T47D (cell line): ENCODE results near the gene TOR4A.

Experiments
- DNase-seq, 2 experiments: peaks; one replicate each; pipeline versions ENCODE4 v3.0.0 to v3.0.0-alpha.2; 2011 to 2012; ENCODE audit warnings: low read depth in 1 of 2, low spot score in 1 of 2
- JUND ChIP-seq: IDR thresholded peaks from 2 replicates; pipeline ENCODE4 v1.6.1; 2012; ENCODE audit warnings: low read depth
- in situ Hi-C: cut with HindIII; loops from 2 replicates; pipeline ENCODE4 v1.10.0; 2016; ENCODE audit warnings: low sequenced_read_pairs, low pct_unique_long_range_greater_than_20kb

The TOR4A gene

DNA sequence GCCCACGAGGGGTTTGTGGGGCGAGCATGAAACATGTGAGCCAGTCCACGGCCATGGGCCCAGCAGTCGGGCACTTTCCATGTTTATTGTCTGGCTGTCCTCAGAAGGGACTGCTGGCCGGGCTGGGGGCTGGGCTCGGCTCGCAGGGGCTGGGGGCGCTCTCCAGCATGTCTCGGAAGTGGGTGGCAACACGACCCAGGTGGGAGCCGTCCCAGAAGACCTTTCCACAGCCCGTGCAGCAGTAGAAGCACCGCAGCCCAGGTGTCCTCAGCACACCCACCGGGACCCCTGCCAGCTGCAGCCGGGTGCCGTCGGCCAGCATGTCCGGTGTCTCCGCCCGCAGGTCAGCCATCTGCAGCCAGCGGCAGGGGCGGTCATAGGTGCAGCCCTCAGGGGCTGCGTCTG is 29.3 kb downstream of the TOR4A start:
- DNase-seq: no peak
- TF ChIP-seq JUND: no peak
- in situ Hi-C loops: no loop called here

DNA sequence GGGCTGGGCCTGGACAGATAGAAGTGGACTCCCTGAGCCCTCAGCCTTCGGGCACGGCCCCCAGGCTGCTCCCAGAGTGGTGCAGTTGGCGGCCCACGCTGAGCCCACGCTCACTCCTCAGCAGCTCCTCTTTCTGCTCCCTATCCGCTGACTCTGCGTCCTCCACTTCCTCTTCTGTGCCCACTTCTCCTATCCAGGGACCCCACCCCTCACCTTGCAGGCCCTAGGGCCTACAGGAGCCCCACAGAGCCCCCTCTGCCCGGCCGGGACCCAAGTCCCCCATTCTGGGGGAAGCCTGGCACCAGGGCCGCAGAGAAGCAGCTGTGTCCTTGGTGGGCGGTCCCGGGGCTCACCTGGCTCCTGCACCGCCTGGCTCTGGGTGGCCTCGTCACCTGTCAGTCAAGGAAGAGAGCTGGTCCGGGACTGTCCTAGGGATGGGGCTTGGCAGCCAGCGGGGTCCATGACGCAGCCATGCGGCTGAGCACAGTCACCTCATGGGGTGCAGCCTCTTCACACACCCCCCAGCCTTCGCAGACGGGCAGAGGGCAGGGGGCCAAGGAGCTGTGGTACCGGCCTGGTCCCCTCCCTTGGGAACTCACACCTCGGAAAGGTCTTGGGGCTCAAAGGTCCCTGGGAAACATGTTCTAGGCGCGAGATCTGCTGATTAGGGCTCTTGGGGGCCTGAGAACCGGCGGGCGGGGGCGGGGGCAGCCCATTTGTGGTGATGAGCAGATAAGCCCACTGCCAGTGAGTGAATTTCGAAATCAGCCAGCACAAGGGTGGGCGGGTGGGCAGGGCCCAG is 29.9 kb downstream of the TOR4A start:
- TF ChIP-seq JUND: no peak
- DNase-seq: no peak
- in situ Hi-C loops: no loop called here

DNA sequence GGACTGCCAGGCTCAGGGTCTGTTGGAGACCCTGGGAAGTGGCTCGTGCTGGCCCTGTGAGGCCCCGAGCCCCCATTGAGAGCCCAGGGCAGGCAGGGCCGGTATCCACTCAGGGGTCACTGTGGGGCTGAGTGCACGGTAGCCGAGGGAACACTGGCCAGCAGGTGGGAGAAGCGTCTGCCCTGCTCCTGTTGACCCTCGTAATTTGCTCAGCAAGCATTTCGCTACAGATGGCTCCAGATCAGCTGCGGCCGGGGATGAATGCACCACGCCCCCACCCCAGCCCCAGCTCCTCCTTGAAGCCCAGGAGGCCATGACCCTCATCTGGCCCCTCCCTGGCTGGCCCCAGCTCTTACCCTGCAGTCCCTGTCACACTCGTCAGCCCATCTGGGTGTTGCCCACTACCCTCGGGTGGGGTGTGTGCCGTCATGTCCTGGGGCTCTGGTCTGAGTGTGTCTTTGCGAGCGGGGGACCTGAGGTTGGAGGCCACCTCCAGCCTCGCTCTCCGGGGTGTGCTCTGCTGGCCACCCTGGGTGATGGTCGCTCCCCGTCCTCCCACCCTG is 30.6 kb downstream of the TOR4A start:
- no peak for DNase-seq
- TF ChIP-seq JUND: no peak
- in situ Hi-C loops: no loop called here

DNA sequence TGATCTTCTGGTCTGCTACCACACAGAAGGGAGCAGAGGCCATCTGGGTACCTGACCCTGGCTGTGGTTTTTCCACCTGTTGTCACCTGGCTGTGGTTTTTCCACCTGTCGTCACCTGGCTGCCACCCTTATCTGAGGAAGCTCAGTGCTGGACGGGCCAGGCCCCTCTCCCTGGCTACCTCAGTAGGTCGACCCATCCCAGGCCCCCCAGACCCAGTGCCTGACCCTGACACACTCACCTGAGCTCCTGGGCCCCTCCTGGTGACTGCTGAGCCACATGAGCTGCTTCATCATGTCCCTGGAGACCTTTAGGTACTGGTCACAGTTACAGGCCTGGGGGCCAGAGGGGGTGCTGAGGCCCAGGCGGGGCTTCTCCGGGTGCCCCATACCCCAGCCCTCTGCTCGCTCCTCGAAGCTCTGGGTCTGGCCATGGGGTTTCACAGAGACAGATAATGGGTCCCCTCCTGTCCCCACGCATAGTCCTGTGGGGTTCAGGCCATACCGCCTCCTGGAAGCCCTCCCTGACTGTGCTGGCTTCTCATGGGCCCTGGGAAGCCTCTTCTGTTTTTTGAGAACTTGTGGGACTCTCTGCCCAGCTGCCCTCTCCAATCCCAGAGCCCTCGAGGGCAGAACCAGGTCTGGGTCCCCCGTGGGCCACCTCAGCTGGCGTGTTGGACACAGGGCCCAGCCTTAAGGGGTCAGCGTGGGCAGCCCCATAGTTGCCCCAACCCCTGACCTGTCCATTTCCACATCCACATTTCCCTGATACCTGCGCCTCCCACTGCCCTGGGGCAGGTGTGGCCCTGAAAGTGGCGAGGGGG is 32.1 kb downstream of the TOR4A start:
- in situ Hi-C loops: no loop called here
- peak in 1 of 2 experiments; percentile 27 for DNase-seq
- no peak for TF ChIP-seq JUND

DNA sequence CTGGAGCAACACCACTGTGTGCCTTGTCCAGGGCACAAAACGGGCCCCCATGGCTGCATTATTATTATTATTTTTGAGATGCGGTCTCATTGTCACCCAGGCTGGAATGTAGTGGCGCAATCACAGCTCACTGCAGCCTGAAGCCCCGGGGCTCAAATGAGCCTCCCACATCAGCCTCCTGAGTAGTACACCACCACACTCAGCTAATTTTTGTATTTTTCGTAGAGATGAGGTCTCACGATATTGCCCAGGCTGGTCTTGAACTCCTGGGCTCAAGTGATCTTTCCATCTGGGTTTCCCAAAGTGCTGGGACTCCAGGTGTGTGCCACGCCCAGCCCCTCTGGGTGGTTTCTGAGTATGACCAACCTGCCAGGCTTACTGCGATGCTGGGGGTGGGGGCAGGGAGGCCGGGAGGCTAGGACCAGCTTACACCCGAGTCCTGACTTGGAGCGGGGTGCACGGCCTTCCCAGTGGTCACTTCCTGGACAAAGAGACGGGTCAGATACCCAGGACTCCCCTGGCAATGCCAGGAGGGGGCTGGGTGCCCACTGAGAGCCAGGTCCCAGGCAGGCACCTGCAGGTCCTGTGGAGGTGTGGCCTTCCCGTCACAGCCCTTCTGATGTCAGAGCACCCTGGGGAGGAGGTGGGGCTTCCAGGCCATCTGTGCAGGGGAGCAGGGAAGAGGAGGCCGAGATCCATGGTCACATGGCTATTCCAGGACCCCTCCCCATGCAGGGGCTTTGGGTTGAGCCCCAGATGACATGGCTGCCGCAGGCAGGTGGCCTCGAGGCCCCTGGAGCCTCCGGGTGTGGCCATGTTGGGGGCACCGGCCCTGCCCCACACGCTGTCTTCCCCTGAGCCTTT is 32.9 kb downstream of the TOR4A start:
- no peak for TF ChIP-seq JUND
- in situ Hi-C loops: no loop called here
- peak; percentile 84 to 90 for DNase-seq

DNA sequence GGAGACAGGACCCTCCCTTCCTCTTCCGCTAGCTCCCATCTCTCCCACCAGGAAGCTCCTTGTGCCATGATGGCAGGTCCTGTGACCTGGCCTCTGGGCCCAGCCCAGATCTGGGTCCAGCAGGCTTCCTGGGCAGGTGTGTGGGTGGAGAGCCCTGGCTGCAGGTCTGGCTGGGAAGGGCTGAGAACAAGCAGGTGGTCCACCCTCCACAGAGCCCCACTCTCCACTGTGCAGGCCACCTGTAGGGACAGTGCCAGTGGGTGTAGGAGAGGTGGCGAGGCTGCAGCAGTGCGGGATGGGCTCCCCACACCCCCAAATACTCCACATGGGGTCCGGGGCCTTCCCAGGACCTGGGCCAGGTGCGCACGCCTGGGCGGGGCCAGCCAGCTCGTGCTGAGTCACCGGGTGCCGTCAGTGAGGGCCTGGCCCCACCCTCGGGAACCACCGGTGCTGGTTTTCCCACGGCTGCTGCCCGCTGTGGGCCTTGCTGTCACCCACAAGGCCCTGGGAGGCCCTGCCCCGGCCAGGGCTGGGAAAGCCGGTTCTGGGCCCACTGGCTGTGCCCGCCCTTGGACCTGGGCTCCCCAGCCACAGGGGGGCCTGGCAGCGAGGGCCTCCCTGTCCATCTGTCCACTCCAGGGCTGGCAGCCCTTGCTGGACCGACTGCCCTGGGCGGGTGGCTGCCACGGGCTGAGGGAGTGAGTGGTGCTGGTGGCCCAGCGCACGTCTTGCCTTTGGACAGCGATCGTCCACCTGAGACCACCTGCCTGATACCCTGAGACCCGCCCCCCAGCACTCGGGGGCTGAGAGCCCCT is 33.9 kb downstream of the TOR4A start:
- TF ChIP-seq JUND: no peak
- peak; percentile 94 to 97 for DNase-seq
- in situ Hi-C loops: no loop called here

DNA sequence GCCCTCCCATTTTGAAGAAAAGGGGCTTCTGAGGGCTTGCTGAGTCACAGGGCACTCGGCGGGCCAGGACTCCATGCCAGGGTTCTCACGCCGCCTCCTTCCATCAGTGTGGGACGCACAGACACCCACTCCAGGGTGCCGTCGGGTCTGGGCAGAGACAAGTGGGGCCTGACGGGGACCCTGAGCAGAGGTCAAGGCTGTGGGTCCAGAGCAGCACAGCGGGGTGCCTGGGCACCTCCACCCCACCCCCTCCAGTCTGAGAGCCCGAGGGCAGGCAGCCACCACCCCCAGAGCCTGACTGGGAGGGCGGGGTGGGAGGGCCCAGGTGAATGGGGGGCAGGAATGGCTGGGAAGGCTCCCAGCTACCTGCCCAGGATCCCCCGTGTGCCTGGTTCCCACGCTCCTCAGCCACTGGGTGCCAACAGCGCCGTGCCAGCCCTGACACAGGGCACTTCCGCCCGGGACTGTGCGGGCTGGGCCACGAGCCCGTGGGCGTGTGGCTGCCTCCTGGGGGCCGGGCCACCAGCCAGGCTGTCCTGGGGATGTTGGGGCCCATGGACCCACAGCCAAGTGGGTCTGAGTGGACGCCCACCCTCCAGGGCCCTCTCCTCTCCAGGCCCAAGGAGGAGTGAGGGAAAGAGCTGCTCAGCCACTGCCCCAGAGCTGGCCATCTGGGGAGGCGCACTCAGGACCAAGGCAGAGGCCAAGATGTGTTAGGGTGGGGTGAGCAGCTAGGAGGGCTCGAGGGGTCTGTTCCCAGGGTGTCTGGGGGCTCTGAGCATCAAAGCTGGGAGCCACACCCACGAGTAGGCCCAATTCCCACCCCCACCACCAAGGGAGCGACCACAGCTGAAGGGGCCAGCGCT is 34.7 kb downstream of the TOR4A start:
- DNase-seq: peak; percentile 38 to 71
- TF ChIP-seq JUND: no peak
- in situ Hi-C loops: no loop called here

DNA sequence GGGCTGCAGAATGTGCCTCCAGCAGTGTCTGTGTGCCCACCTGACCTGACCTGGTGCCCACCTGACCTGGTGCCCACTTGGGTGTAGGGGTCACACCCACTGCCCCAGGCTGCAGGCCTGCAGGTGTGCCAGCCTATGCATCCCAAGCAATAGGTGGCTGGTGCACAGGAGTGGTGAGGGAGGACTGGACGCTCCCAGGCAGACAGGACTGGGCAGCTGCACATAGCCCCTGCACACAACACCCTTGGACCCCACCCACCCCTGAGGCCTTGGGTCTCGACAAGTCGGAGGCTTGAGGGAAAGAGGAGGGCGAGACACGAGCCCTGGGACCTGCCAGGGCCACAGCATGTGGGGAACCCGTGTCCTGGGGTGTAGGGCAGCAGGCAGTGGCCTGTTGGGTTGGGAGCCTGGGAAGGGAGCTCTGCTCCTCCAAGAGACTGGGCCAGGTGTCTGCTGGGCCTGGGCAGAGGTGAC is 35.4 kb downstream of the TOR4A start:
- DNase-seq: peak in 1 of 2 experiments; percentile 18
- no peak for TF ChIP-seq JUND
- in situ Hi-C loops: no loop called here

DNA sequence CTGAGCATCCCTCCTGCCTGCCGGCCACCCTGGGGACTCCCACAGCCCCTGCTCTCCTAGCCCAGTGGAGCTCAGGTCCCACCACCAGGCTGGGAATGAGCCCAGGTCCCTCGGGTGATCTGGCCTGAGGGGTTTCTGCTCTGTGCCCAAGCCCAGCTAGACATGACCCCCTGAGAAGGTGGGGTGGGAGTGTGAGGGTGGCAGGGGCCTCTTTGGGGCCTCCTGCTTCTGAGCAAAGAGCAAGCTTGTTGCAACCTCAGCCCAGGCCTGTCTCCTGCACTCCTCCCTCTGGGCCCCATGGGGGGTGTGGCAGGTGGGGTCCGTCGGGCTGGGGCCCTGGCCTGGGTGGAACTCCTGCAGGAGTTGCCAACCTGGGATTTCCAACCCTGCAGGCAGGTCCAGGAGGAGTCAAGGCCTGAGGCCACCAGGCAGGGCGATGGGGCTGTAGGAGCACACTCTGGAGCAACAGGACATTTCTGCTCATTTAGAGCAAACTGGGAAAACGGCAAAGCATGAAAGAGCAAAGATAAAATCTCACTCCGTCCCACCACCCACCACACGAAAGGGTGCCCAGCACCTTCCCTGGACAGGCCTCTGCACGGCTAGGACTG is 35.9 kb downstream of the TOR4A start:
- in situ Hi-C loops: no loop called here
- peak in 1 of 2 experiments; percentile 16 for DNase-seq

DNA sequence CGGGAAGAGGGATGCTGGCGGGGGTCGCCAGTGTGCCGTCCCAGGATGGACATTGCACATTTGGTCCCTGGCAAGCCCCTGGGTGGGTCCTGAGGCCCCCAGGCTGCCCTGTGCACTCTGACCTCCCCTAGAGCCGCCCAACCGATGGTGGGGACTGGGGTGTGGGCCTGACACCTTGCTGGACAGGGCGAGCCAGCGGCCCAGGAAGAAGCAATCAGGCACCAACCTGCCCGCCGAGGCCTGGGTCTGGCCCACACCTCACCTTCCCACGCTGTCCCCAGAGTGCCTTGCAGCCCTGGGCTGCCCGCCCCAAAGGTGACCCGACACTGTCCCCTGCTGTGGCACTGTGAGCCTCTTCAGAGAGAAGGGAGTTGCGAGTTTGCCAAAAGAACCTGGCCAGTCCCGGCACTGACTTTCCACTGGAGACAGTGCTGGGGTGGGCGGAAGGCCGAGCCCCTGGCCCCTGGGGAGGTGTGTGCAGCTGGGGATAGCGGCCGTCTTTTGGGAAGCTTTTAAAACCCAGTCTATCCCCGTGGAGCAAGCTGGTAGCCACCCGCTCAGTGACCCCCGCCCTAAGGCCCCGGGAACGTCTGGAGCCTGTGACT is 36.5 kb downstream of the TOR4A start:
- peak; percentile 36 to 72 for DNase-seq
- no peak for TF ChIP-seq JUND
- in situ Hi-C loops: no loop called here

More for the DNA sequence above, 35.9 kb downstream of the TOR4A start:
- no peak for TF ChIP-seq JUND
